ENCODE measurements around the gene TBXAS1. TPM values are rescaled to one million over a fixed set of nuclear protein-coding genes. Genes with fewer than 3 reads are reported as not detected.

Gene TBXAS1
- total and polyA plus RNA-seq, 2 experiments from 2014 or later = 1.3 TPM; not detected in 1

DNA sequence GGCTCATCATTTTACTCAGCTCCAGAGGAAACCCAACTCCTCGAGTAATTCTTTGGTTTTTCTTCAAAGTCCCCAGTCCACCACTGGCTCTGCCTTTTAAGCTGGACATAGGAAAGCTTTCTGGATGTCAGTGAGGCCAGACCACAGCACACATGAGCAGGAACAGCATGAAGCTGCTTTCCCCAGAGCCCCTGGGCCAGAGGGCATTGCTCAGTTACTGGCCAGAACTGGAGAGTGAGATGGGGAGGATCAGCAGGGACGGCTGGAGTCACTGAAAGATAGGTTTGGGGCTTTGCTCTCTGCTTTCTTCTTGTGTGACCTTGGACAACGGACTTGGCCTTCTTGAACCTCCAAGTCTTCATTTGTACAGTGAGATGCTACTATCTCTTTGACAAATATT lies 190.5 kb downstream of the TBXAS1 start:
- DNase-seq (ENCODE audit: low spot score) (no peak), ATAC-seq (no peak)
- no peaks in the 10 kb centered on the region for H3F3A ChIP-seq (replicated peaks; ENCODE audit: low read depth)
- Mint-ChIP-seq H3K27me3 (ENCODE audit: insufficient read depth, low read depth, poor library complexity) (peaks cover 12% of the 10 kb centered on the region), H3K36me3 (ENCODE audit: low read depth) (no peaks in the 10 kb centered on the region; the same call in 2 of the 3 replicates), H3K27ac (no peak overlapping the region), H3K9me3 (no peaks in the 10 kb centered on the region), H3K4me1 (no peaks in the 10 kb centered on the region), H3K4me3 (no peak overlapping the region)
- no peaks in the 10 kb centered on the region for H3K79me2 ChIP-seq (replicated peaks; ENCODE audit: insufficient read depth)
- H4K20me1 ChIP-seq (replicated peaks; ENCODE audit: insufficient read depth) = no peaks in the 10 kb centered on the region
- TF ChIP-seq, protein P1, sequence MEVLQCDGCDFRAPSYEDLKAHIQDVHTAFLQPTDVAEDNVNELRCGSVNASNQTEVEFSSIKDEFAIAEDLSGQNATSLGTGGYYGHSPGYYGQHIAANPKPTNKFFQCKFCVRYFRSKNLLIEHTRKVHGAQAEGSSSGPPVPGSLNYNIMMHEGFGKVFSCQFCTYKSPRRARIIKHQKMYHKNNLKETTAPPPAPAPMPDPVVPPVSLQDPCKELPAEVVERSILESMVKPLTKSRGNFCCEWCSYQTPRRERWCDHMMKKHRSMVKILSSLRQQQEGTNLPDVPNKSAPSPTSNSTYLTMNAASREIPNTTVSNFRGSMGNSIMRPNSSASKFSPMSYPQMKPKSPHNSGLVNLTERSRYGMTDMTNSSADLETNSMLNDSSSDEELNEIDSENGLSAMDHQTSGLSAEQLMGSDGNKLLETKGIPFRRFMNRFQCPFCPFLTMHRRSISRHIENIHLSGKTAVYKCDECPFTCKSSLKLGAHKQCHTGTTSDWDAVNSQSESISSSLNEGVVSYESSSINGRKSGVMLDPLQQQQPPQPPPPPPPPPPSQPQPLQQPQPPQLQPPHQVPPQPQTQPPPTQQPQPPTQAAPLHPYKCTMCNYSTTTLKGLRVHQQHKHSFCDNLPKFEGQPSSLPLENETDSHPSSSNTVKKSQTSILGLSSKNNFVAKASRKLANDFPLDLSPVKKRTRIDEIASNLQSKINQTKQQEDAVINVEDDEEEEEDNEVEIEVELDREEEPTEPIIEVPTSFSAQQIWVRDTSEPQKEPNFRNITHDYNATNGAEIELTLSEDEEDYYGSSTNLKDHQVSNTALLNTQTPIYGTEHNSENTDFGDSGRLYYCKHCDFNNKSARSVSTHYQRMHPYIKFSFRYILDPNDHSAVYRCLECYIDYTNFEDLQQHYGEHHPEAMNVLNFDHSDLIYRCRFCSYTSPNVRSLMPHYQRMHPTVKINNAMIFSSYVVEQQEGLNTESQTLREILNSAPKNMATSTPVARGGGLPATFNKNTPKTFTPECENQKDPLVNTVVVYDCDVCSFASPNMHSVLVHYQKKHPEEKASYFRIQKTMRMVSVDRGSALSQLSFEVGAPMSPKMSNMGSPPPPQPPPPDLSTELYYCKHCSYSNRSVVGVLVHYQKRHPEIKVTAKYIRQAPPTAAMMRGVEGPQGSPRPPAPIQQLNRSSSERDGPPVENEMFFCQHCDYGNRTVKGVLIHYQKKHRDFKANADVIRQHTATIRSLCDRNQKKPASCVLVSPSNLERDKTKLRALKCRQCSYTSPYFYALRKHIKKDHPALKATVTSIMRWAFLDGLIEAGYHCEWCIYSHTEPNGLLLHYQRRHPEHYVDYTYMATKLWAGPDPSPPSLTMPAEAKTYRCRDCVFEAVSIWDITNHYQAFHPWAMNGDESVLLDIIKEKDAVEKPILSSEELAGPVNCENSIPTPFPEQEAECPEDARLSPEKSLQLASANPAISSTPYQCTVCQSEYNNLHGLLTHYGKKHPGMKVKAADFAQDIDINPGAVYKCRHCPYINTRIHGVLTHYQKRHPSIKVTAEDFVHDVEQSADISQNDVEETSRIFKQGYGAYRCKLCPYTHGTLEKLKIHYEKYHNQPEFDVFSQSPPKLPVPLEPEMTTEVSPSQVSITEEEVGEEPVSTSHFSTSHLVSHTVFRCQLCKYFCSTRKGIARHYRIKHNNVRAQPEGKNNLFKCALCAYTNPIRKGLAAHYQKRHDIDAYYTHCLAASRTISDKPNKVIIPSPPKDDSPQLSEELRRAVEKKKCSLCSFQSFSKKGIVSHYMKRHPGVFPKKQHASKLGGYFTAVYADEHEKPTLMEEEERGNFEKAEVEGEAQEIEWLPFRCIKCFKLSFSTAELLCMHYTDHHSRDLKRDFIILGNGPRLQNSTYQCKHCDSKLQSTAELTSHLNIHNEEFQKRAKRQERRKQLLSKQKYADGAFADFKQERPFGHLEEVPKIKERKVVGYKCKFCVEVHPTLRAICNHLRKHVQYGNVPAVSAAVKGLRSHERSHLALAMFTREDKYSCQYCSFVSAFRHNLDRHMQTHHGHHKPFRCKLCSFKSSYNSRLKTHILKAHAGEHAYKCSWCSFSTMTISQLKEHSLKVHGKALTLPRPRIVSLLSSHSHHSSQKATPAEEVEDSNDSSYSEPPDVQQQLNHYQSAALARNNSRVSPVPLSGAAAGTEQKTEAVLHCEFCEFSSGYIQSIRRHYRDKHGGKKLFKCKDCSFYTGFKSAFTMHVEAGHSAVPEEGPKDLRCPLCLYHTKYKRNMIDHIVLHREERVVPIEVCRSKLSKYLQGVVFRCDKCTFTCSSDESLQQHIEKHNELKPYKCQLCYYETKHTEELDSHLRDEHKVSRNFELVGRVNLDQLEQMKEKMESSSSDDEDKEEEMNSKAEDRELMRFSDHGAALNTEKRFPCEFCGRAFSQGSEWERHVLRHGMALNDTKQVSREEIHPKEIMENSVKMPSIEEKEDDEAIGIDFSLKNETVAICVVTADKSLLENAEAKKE (CRISPR knock-in tag; IDR thresholded peaks at IDR 0.05) = no peak
- TF ChIP-seq NANOG (IDR thresholded peaks at IDR 0.05; ENCODE audit: borderline replicate concordance) = no peak
- H3K27ac ChIP-seq (ENCODE audit: low read depth) = no peak overlapping the region
- H3K36me3 ChIP-seq (ENCODE audit: insufficient read depth) = no peaks in the 10 kb centered on the region
- H2AFZ ChIP-seq = no peak overlapping the region
- H3K4me2 ChIP-seq = no peak overlapping the region
- no peaks in the 10 kb centered on the region for H3K4me1 ChIP-seq (ENCODE audit: insufficient read depth)
- no peaks in the 10 kb centered on the region for H3K9me2 ChIP-seq (ENCODE audit: insufficient read depth)
- H3K27me3 ChIP-seq (ENCODE audit: insufficient read depth) = no peaks in the 10 kb centered on the region
- no peak overlapping the region for H3K4me3 ChIP-seq

DNA sequence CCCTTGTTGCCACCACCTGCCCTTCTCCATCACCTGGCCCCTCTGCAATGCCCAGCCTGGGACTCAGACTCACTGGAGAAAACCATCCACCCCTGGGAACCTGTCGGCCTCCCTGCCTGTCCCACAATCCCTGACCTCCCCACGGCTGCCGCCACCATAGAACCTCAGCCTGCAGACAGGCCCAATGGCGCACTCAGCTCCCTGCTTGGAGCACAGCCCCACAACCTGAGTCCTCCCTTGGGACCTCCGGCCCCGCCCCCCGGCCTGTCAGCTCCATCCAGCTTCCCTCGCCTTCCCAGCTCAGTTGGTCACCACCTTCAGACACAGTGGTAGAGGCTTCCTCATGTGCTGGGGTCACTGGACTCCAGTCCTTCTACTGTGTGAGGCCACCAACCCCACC lies 192.5 kb downstream of the TBXAS1 start:
- Histone ChIP-seq H3K27ac (ENCODE audit: low read depth) (no peak overlapping the region), H3K9me2 (ENCODE audit: insufficient read depth) (no peaks in the 10 kb centered on the region), H3K36me3 (ENCODE audit: insufficient read depth) (no peaks in the 10 kb centered on the region), H3F3A (replicated peaks; ENCODE audit: low read depth) (no peaks in the 10 kb centered on the region), H2AFZ (no peak overlapping the region), H3K4me2 (no peak overlapping the region), H4K20me1 (replicated peaks; ENCODE audit: insufficient read depth) (no peaks in the 10 kb centered on the region), H3K79me2 (replicated peaks; ENCODE audit: insufficient read depth) (no peaks in the 10 kb centered on the region), H3K4me1 (ENCODE audit: insufficient read depth) (no peaks in the 10 kb centered on the region), H3K27me3 (ENCODE audit: insufficient read depth) (no peaks in the 10 kb centered on the region), H3K4me3 (no peak overlapping the region)
- no peak for TF ChIP-seq ZNF331 (CRISPR knock-in tag; IDR thresholded peaks at IDR 0.05; ENCODE audit: low read depth)
- TF ChIP-seq, protein P2, sequence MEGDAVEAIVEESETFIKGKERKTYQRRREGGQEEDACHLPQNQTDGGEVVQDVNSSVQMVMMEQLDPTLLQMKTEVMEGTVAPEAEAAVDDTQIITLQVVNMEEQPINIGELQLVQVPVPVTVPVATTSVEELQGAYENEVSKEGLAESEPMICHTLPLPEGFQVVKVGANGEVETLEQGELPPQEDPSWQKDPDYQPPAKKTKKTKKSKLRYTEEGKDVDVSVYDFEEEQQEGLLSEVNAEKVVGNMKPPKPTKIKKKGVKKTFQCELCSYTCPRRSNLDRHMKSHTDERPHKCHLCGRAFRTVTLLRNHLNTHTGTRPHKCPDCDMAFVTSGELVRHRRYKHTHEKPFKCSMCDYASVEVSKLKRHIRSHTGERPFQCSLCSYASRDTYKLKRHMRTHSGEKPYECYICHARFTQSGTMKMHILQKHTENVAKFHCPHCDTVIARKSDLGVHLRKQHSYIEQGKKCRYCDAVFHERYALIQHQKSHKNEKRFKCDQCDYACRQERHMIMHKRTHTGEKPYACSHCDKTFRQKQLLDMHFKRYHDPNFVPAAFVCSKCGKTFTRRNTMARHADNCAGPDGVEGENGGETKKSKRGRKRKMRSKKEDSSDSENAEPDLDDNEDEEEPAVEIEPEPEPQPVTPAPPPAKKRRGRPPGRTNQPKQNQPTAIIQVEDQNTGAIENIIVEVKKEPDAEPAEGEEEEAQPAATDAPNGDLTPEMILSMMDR (conservative IDR thresholded peaks at IDR 0.05; ENCODE audit: low read depth in 2 of 2) = no peak
- H3K36me3 Mint-ChIP-seq (ENCODE audit: low read depth) = no peaks in the 10 kb centered on the region; the same call in 2 of the 3 replicates
- no peaks in the 10 kb centered on the region for H3K4me1 Mint-ChIP-seq
- H3K9me3 Mint-ChIP-seq = no peaks in the 10 kb centered on the region
- ATAC-seq (no peak), DNase-seq (ENCODE audit: low spot score) (no peak)
- peaks cover 9% of the 10 kb centered on the region for H3K27me3 Mint-ChIP-seq (ENCODE audit: insufficient read depth, low read depth, poor library complexity)
- H3K4me3 Mint-ChIP-seq = no peak overlapping the region
- no peak overlapping the region for H3K27ac Mint-ChIP-seq
